ELF-1 (cell line): ENCODE data around the gene PRDM2.
"Not testable (repeated sequence)": the region's sequence is repeated elsewhere in the genome, so short reads cannot be mapped to it uniquely, and the experiment has no call there.

Source experiments
- DNase-seq: peaks from one replicate; pipeline ENCODE4 v3.0.0-alpha.2; 2016; ENCODE audit warnings: low read depth, low spot score

Gene PRDM2, protein sequence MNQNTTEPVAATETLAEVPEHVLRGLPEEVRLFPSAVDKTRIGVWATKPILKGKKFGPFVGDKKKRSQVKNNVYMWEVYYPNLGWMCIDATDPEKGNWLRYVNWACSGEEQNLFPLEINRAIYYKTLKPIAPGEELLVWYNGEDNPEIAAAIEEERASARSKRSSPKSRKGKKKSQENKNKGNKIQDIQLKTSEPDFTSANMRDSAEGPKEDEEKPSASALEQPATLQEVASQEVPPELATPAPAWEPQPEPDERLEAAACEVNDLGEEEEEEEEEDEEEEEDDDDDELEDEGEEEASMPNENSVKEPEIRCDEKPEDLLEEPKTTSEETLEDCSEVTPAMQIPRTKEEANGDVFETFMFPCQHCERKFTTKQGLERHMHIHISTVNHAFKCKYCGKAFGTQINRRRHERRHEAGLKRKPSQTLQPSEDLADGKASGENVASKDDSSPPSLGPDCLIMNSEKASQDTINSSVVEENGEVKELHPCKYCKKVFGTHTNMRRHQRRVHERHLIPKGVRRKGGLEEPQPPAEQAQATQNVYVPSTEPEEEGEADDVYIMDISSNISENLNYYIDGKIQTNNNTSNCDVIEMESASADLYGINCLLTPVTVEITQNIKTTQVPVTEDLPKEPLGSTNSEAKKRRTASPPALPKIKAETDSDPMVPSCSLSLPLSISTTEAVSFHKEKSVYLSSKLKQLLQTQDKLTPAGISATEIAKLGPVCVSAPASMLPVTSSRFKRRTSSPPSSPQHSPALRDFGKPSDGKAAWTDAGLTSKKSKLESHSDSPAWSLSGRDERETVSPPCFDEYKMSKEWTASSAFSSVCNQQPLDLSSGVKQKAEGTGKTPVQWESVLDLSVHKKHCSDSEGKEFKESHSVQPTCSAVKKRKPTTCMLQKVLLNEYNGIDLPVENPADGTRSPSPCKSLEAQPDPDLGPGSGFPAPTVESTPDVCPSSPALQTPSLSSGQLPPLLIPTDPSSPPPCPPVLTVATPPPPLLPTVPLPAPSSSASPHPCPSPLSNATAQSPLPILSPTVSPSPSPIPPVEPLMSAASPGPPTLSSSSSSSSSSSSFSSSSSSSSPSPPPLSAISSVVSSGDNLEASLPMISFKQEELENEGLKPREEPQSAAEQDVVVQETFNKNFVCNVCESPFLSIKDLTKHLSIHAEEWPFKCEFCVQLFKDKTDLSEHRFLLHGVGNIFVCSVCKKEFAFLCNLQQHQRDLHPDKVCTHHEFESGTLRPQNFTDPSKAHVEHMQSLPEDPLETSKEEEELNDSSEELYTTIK (N-terminal part only)

DNA sequence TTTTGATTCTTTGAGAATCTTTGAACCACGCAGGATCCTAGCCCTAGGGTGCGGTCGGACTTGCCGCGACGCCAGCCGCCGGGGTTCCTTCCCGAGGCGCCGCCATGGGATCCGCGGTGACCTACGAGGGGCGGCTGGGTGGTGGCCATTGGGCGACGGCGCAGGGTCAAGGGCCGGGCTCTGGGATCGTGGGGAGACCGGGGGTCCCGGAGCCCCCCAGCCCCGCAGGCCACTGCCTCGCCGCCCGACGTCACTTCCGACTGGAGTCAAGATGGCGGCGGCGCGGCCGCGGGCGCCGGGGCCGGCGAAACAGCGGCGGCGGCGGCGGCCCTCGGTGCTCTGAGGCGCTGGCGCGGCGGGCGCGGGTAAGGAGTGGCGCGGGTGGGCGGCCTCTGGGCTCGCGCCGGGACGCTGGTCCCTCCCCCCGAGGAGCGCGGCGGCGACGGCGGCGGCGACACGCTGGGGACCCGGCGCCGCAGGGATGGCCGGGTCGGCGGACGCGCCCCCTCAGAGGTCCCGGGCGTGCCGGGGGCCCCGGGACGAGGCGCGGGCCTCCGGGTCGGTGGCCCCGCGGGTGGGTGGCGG is at the start of gene PRDM2:
Gene PRDM2 (plus strand): TSS at position 253 of the 585 bp plus-strand sequence. CDS start 15,418 bp downstream, outside the sequence.
- DNase-seq, result peak; percentile 49

GRCh38 chr1:13651279-13651678 is 48.7 kb upstream of the PRDM2 start:
- no peak for DNase-seq

GRCh38 chr1:13652238-13652637 is 47.8 kb upstream of the PRDM2 start:
- no peak for DNase-seq

GRCh38 chr1:13661539-13661938 is 38.4 kb upstream of the PRDM2 start:
- no peak for DNase-seq

DNA sequence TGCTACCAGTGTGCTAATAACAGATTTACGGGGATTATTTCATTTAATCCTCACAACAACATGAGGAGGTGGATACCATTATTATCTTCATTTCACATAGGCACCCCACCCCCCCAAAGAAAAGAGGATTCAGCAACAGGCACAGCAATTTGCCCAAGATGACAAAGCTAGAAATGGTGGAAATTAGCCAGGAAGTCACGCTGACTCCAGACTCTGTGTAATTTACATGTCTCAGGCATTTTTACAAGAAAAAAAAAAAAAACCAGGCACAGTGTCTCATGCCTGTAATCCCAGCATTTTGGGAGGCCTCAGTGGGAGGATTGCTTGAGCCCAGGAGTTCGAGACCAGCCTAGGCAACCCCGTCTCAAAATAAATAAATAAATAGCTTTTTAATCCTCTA is 37.5 kb upstream of the PRDM2 start:
- DNase-seq, result no peak

- DNase-seq, result no peak
Observed at GRCh38 chr1:13663969-13664368, 36.0 kb upstream of the PRDM2 start.

DNA sequence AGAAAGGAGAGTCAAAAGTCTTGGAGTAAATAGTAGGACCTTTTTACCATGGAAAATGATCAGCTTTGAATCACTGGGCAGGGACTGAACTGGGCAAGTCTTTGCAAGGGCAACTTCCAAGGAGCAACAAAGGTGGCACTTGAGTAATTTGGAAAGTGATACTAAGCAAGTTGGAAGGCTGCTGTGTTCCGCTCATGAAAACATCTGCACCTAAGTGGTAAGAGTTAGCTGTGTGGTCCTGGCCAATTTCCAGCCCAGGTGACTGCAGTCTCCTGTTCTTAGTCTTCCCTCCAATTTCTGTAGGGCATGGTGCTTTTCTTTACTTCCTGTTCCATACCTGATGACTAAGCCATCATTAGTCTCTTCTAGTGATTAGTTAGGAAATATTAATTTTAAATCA is 35.5 kb upstream of the PRDM2 start:
- no peak for DNase-seq

GRCh38 chr1:13666317-13666716 is 33.7 kb upstream of the PRDM2 start:
- DNase-seq, result no peak

- DNase-seq, result no peak
Observed at GRCh38 chr1:13667691-13668090, 32.3 kb upstream of the PRDM2 start.

GRCh38 chr1:13674377-13674776 is 25.6 kb upstream of the PRDM2 start:
- no peak for DNase-seq

DNA sequence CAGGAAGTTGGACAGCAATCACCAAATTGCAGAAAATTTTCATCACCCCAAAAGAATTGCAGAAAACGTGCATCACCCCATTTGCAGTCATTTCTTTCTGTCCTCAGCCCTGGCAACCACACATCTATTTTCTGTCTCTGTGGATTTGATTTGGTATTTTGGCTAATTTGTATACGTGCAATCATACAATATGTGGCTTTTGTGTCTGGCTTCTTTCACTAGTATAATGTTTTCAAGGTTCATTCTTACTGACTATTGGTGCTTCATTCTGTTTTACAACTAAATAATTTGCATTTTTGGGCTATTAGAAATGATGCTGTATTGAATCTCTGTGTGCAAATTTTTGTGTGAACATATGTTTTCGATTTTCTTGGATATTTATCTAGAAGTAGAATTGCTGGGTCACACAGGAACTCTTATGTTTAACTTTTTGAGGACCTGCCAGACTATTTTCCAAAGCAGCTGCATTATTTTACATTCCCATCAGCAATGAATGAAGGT is 24.8 kb upstream of the PRDM2 start:
- no peak for DNase-seq

DNA sequence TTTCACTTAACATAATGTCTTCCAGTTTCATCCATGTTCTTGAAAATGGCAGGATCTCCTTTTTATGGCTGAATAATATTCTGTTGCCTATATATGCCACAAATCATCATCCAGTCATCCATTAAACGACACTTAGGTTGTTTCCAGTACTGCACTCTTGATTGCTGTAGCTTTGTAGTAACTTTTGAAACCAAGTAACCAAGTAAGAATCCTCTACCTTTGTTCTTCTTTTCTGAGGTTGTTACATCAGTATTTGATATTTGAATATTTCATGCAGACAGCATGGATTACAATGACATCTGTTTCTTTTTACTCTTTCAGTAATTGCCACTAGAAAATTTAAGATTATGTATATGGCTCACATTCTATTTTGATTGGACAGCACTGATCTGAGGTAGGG is 22.1 kb upstream of the PRDM2 start:
- no peak for DNase-seq

- DNase-seq, result no peak
Observed at GRCh38 chr1:13679651-13680050, 20.3 kb upstream of the PRDM2 start.

- DNase-seq, result not testable (repeated sequence)
Observed at GRCh38 chr1:13680609-13681008, 19.4 kb upstream of the PRDM2 start.

GRCh38 chr1:13681921-13682320 is 18.1 kb upstream of the PRDM2 start:
- DNase-seq, result no peak

- DNase-seq, result no peak
Observed at GRCh38 chr1:13682444-13682843, 17.5 kb upstream of the PRDM2 start.

- no peak for DNase-seq
Observed at GRCh38 chr1:13683206-13683605, 16.8 kb upstream of the PRDM2 start.

DNA sequence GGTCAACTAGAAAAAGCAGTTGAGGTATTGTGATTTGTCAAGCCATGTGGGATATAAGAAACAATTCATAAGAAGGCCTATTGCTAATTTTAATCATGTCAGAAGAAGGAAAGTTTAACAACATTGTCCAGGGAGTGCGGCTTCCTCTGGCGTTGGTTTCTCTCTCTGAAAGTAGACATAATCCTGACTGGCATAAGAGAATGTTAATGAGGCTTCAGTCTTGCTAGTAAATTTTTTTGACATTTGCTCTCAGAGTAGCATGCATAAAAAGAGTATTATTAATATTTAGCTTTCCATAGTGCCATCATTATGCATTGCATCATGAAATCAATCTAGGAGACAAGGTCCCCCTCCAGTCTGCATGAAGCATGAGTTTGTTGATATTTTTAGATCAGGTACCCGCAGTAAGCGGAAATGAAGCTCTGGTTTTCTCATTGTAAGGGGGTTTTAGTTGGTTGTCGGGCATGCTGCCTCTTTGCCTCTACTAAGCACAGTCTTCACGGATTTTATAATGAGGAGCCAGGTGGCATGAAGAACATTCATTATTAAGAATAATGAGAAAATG is 12.8 kb upstream of the PRDM2 start:
- DNase-seq, result no peak

DNA sequence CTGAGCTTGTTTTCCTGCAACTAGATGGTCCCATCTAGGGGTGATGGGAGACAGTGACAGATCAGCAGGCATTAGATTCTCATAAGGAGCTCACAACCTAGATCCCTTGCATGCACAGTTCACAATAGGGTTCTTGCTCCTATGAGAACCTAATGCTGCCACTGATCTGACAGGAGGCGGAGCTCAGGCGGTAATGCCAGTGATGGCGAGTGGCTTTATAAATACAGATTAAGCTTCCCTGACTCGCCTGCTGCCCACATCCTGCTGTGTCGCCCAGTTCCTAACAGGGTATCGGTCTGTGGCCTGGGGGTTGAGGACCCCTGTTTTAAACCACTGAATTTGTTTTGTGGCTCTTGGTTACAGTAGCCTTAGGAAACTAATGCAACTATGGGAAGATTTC is 6.9 kb upstream of the PRDM2 start:
- not testable (repeated sequence) for DNase-seq

- peak; percentile 7 for DNase-seq
Observed at GRCh38 chr1:13694886-13695684, 4.9 kb upstream of the PRDM2 start.
